Ovary (tissue), 3 donors: Measurements from ENCODE around the gene ANO2.

ENCODE experiments used
- CTCF ChIP-seq, 3 donors: fragments of 450-650 bp in 2 of 3; fragments of 200-600 bp in 1 of 3; IDR thresholded peaks; one replicate each; pipeline versions ENCODE4 v1.5.1 to v1.8.0; 2016 to 2022; ENCODE audit warnings: antibody characterized with exemption in 3 of 3, mild to moderate bottlenecking in 1 of 3
- EP300 ChIP-seq: sonication (generic); formaldehyde crosslinking; IDR thresholded peaks from one replicate; pipeline ENCODE4 v1.6.1; 2017; ENCODE audit warnings: antibody characterized with exemption
- POLR2A ChIP-seq: fragments of 450-650 bp; IDR thresholded peaks from one replicate; pipeline ENCODE4 v1.6.1; 2017; ENCODE audit warnings: antibody characterized with exemption, mild to moderate bottlenecking, moderate library complexity
- donor health status: DM: no; HTN: no; CAD: no.

GRCh38 chr12:5901416-5901815, 43.6 kb downstream of the ANO2 start:
- TF ChIP-seq CTCF (IDR thresholded peaks at IDR 0.05): no peak
- TF ChIP-seq POLR2A: no peak
- no peak for TF ChIP-seq EP300
